CD4-positive, alpha-beta T cell treated with Interleukin-4 for 1 hour (primary cell): ENCODE measurements around the gene ZNF648.
"Not testable (repeated sequence)": the region's sequence is repeated elsewhere in the genome, so short reads cannot be mapped to it uniquely, and the experiment has no call there.

ENCODE experiments used
- DNase-seq, 2 donors: peaks; one replicate each; pipeline ENCODE4 v3.0.0-alpha.2; 2020 to 2022

ZNF648 gene

GRCh38 chr1:182066934-182067333 is 5.4 kb upstream of the ZNF648 start:
- no peak for DNase-seq

DNA sequence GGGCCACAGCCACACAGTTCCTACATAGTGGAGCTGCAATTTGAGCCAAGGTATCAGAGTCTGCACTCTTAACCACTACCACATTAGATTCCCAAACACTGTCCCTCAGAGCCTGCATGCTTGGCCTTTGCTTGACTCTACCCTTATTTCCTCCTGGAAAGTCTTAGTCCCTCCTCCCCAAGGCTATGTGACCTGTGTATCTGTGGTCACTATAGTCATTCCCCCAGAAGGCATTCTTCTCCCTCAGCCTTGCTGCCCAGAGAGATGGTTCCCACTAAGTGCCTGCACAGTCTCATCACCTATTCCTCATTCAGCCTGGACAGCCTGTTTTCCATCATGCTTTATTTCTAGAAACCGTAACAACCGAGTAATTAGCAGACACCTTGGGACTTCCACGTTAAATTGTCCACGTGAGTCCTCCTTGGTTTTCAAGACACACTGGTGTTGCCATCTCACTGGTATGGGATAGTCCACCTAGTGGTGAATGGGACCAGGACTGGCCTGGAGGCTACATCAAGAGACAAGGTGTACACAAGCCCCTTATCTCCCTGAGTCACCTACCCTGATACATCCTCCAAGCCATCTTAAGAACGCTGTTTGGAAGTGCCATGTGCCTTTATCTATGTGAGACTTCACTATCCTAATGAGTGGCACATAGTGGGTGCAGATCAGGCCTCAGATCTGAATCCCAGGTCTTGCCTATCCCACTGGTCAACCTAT is 3.8 kb upstream of the ZNF648 start:
- DNase-seq = no peak

GRCh38 chr1:182064611-182065010 is 3.1 kb upstream of the ZNF648 start:
- DNase-seq = no peak

GRCh38 chr1:182062223-182062622 is 711 bp upstream of the ZNF648 start:
- DNase-seq = no peak

DNA sequence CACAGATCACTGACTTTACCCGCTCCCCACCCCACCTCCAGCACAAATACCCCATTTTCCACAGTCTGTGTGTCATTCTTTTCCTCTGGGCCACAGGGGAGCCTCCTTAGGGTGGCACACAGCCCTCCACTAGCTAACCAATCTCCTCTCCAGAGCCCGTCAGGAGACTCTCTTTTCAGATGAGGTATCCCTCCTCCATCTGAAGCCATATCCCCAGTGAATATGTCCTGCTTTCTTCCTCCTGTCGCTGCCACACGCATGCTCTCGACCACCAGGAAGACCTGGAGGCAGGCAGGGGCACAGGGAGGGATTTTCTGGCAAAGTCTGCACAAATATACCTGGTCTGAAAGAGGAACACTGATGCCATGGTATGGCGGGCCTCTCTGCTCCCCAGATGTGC is 635 bp downstream of the ZNF648 start:
- DNase-seq = no peak

DNA sequence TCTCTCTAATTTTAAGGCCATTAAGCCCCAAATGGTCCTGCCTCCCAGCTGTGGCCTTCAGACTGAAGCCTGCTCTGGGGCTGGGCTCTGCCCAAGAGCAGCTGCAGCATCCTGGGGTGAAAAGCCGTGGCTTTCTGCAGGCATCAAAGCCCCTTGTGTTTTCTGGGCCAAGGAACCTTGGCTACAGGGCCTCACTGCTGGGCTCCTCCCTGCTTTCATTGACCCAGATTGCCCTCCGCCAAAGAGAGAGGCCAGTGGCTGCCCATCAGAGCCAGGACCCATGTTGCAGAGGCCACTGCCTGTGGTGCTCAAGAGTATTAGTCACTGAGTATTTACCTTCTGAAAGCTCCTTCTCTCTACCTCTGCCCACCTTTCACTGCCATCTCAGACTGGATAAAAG is 1.6 kb downstream of the ZNF648 start:
- DNase-seq = no peak

- no peak for DNase-seq
Measured at GRCh38 chr1:182056601-182057366, 4.7 kb downstream of the ZNF648 start.

DNA sequence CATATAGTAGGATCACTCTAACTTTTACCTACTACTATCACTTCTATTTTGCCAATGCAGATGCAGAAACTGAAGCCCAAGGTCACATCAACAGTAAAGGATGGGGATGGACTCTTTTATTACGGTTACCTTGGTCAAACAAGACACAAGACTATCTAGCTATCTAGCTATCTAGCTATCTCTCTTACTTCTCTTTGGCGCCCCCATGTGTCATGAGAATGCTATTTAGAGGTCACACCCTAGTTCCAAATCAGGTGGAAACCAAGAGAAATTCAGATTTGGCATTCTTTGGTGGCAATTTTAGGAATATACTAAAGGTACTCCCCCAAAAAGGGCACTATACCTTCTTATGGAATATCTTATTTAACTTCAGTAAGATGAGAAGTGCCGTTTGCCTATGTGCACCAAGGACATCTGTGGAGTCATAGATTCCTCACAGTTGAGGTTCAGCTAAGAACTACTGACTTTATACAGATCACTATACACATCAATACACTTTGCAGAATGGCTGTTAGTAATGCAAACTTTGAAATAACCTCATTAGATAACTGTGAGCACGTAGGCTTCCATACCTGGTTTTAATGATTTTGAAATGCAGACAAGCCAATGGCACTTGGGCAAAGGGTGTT is 6.7 kb downstream of the ZNF648 start:
- DNase-seq = peak; percentile 51 to 57

DNA sequence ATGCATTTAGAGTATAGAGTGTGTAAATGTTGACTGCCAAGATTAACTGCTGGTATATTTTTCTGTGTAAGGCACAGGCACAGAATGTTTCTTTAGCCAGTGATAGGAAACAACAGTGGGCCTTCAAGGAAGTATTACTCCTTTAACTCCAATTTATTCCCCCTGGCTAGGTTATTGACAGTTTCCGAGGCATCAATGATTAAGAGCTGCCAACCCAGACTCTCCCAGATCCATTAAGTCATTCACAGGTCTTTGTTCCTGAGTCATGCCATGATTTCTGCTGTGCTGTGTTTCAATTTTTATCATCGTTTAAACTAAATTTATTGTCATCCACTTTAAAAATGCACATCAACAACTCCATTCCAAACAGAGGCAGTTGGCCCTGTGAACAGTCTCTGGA is 9.2 kb downstream of the ZNF648 start:
- no peak for DNase-seq

DNA sequence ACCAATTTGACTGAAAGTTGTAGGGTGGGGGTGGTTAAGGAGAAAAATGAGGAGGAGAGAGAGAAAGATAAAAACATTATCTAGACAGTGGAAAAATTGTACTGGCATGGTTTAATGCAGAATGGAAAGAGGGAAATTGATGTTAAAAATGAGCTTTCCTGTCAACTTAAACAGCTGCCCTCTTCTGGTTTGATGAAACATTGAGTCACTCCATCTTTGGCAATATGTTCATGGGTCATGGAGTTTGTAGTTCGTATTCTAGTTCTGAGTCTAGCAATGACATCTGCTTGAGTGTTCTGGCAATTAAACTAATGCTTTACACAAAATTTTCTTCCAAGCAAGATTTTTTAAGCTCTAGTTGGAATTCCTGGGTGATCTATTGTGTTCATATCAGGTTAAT is 9.6 kb downstream of the ZNF648 start:
- DNase-seq = no peak

DNA sequence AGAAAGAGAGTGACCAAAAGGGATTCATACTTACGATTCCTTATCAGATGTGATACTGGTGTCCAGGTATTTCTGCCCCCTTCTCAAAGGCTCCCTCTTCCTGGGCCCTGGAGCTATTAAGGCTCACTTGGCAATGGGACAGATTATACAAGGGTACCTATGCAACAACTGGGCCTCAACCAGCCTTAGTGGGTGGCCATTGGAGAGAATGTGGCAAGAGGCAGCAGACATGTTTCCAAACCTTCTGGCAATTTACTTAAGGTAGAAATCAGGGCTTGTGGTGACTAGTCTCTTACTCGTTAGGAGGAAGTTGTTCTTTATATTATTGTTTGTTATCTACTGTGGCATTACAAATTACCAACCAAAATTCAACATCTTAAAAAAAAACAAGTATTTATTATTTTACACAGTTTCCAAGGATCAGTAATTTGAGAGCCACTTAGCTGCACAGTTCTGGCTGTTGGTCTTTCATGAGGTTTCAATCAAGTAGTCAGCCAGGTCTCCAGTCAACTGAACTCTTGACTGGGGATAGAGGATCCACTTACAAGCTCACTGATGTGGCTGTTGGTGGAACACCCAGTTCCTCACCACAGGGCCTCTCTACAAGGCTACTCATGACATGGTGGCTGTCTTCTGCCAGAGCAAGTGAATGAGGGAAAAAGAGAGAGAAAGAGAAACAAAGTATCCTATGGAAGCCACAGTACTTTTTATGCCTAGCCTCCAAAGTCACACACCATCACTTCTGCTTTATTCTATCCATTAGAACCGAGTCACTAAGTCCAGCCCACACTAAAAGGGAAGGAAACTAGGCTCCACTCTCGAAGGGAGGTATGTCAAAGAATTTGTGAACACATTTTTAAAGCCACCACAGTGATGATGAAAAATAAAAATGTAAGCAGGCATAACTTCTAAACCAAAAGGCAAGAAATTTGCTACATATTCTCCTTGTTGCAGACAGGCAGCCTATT is 10.7 kb downstream of the ZNF648 start:
- DNase-seq = no peak

GRCh38 chr1:182048562-182048961 is 12.9 kb downstream of the ZNF648 start:
- no peak for DNase-seq

- DNase-seq = no peak
Measured at GRCh38 chr1:182046763-182047162, 14.7 kb downstream of the ZNF648 start.

DNA sequence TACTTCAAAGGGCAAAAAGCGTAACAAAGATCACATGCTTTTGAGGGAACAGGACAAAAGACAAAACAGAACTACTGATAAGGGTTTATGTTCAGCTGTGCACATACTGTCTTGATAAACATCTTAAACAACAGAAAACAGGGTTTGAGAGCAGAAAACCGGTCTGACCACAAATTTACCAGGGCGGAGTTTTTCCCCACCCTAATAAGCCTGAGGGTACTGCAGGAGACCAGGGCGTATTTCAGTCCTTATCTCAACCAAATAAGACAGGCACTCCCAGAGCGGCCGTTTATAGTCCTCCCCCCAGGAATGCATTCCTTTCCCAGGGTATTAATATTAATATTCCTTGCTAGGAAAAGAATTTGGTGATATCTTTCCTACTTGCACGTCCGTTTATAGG is 16.0 kb downstream of the ZNF648 start:
- not testable (repeated sequence) for DNase-seq

DNA sequence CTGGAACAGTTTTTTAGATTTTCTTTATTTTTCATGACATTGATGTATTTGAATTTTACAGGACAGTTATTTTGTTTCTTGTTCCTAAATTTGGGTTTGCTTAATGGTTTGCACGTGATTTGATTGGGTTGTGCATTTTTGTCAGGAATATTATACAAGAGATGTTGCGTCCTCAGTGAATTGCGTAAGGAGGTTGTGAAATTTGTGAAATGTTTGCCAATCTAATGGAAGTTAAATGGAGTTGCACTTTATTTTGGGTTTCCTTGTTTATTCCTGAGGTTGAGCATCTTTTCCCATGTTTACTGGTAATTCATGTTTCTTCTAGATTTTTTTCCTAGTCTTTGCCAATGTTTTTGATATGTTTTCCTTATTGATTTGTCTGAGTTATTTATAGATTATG is 19.9 kb downstream of the ZNF648 start:
- DNase-seq = no peak

GRCh38 chr1:182038220-182038619 is 23.3 kb downstream of the ZNF648 start:
- DNase-seq = no peak

- no peak for DNase-seq
Measured at GRCh38 chr1:182035097-182035770, 26.3 kb downstream of the ZNF648 start.

DNA sequence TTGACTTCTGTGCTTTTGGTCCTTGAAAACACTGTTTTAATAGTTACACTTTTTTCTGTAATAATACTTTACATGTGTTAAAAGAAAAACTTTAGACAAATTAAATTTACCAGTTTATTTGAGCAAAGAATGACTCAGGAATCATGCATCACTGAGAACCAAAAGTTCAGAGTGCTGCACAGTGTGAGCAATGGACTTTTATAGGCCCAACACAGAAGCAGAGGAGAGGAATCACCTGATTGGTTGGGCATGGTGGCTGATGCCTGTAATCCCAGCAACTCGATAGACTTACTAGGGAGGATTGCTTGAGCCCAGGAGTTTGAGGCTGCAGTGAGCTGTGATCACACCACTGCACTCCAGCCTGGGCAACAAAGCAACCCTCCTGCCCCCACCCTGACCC is 29.3 kb downstream of the ZNF648 start:
- DNase-seq = no peak

DNA sequence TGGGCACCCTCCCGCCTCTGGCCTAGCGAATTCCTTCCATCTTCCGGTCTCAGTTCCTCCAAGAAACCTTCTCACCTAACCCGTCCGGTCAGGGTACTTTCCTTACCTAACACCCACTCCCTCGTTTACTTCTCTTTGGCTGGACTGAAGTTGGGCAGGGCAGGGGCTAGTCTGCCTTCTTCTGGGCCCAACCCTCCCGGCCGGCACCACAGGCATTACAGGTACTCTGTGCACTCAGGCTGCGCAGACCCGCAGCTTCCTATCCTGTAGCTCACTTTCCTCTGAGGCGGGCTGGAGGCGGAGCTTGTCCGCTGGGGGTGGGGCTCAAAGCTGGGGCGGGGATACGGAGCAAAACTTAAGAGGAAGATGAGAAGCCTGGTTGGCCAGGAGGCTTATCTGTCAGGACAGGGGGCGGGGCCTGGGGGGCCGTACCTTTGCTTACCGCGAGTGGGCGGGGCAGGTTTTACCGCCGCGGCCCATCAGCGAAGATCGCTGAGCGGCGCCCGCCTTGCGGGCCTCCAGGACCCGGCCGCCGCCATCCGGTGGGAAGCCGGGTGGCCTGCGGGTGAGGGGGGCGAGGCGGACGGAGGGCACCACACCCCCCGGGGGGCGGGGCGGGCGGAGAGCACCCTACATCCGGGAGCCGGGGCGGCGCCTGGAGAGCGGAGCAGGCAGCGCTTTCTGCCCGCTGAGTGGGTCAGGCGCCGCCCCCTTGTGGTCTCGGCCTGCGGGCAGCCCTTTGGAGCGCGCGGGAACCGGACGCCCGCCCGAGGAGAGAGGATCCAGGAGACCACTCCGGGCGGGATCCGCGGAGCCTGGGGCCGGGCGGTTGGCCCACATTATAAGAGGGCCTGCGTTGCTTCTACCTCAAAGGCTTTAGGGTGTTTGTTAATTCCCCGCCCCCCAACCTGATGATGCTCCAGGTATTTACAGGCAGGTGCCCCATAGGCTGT is 31.9 kb downstream of the ZNF648 start:
- peak; percentile 98 for DNase-seq

GRCh38 chr1:182029002-182029378 is 32.5 kb downstream of the ZNF648 start:
- DNase-seq = no peak

DNA sequence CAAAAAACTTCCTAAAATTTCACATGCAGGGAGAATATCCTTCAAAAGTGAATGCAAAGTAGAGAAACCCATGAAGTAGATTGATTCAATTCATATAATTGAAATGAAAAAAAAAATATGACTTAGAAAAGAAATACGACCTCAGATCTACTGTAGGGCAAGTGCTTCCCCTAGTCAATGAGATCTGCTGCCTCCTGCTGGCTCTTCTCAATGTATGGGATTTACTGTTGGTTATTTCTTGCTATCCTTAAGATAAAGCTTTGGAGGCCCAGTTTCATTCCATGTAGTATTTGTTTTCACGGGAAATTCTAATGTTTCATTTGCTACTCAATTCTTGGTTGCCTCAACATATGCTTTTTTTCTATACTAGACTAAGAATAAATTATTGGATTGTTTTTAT is 46.2 kb downstream of the ZNF648 start:
- no peak for DNase-seq
